Measurements from ENCODE around the gene EXOSC2. TPM values are rescaled to one million over a fixed set of nuclear protein-coding genes. Genes with fewer than 3 reads are reported as not detected.

The EXOSC2 gene
- total RNA-seq, 1 experiment from 2014 or later = 41.0 TPM

DNA sequence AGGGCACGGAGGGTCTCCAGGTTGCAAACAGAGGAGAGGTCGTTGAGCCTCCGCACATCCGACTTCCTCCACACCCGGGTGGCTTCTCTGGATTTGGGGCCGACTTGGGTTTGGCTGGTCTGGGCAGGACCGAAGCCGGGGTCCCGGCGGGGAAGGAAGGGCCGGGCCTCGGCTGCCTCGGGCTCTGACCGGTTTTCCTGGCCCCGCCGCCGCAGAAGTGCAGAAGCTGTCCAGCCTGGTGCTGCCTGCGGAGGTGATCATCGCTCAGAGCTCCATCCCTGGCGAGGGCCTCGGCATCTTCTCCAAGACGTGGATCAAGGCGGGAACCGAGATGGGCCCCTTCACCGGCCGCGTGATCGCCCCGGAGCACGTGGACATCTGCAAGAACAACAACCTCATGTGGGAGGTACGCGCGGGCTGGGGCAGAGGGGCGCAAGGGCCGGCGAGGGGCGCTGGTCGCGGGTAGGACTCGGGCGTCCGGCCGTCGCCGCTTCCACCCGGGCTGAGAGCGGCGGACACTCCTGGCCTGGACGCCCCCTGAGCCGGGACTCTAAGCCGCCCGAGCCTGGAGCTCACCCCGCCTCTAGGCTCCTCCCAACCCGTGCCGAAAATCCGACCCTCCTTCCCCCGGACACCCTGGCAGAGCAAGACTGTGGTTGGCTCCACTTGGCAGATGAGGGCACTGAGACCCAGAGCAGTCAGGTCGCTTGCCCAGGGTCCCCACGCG, 27.0 kb upstream of the EXOSC2 start:
- intact Hi-C loops (cut with micrococcal nuclease; ENCODE audit: unreplicated experiment) (no loop called here), in situ Hi-C loops (cut with HindIII; ENCODE audit: low pct_unique_long_range_greater_than_20kb, low sequenced_read_pairs) (no loop called here)
- no peak for ATAC-seq
- POLR2A ChIA-PET = interaction anchor here (0.7 kb wide), 1 partner anchor 25 kb away, joined by 13 read pairs; no protein-coding TSS in a partner anchor
- no peaks in the 10 kb centered on the region for H3K4me1 ChIP-seq (ENCODE audit: control insufficient read depth, insufficient read depth, low read length)
- no peak overlapping the region for H3K4me3 ChIP-seq (ENCODE audit: low read depth in 2 of 2, low read length in 2 of 2)
- H3K27me3 ChIP-seq (ENCODE audit: control insufficient read depth, insufficient read depth, low read length) = peaks cover 2% of the 10 kb centered on the region; the same call in 1 of the 2 replicates
- H3K9me3 ChIP-seq (ENCODE audit: control insufficient read depth, insufficient read depth, low read depth, low read length) = no peaks in the 10 kb centered on the region
- no peak for DNase-seq (ENCODE audit: low read depth, low spot score)
- TF ChIP-seq POLR2AphosphoS5 (IDR thresholded peaks at IDR 0.05; ENCODE audit: low read depth, low read length) (no peak), SIN3A (IDR thresholded peaks at IDR 0.05; ENCODE audit: borderline replicate concordance, insufficient read depth, low read depth, low read length) (no peak), REST (IDR thresholded peaks at IDR 0.05; ENCODE audit: insufficient read depth in 1 of 2, low read depth in 2 of 2, low read length in 1 of 2) (no peak), TCF7L2 (IDR thresholded peaks at IDR 0.05; ENCODE audit: low read depth, low read length) (no peak)
- TF ChIP-seq, protein P1, sequence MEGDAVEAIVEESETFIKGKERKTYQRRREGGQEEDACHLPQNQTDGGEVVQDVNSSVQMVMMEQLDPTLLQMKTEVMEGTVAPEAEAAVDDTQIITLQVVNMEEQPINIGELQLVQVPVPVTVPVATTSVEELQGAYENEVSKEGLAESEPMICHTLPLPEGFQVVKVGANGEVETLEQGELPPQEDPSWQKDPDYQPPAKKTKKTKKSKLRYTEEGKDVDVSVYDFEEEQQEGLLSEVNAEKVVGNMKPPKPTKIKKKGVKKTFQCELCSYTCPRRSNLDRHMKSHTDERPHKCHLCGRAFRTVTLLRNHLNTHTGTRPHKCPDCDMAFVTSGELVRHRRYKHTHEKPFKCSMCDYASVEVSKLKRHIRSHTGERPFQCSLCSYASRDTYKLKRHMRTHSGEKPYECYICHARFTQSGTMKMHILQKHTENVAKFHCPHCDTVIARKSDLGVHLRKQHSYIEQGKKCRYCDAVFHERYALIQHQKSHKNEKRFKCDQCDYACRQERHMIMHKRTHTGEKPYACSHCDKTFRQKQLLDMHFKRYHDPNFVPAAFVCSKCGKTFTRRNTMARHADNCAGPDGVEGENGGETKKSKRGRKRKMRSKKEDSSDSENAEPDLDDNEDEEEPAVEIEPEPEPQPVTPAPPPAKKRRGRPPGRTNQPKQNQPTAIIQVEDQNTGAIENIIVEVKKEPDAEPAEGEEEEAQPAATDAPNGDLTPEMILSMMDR (IDR thresholded peaks at IDR 0.05) = no peak
- BruUV-seq (replicated peaks) = no TSS peak
- no peak overlapping the region for H3K27ac ChIP-seq (ENCODE audit: low read length)
- no peaks in the 10 kb centered on the region for H3K36me3 ChIP-seq (ENCODE audit: control insufficient read depth, insufficient read depth, low read length)
- CTCF ChIA-PET = interaction anchor here (0.6 kb wide), 1 partner anchor 430 kb away, joined by 6 read pairs; no protein-coding TSS in a partner anchor

DNA sequence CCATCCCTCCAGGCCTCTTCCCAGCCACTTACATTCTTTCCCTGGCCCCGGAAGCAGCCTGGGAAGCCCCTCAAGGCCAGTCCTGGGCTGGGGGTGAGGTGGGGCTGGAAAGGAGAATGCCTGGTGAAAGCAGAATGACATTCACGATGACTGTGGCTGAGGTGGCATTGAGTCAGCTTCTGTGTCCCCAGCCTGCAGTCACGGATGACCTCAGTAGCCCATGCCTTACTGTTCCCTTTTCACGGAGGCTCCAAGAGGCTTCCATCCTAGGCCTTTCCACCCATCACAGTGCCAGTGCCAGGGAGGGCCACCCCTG, 26.5 kb upstream of the EXOSC2 start:
- intact Hi-C loops (cut with micrococcal nuclease; ENCODE audit: unreplicated experiment) (no loop called here), in situ Hi-C loops (cut with HindIII; ENCODE audit: low pct_unique_long_range_greater_than_20kb, low sequenced_read_pairs) (no loop called here)
- CTCF ChIA-PET = no interaction called here
- no peak overlapping the region for H3K27ac ChIP-seq (ENCODE audit: low read length)
- TF ChIP-seq REST (IDR thresholded peaks at IDR 0.05; ENCODE audit: insufficient read depth in 1 of 2, low read depth in 2 of 2, low read length in 1 of 2) = no peak
- no peak overlapping the region for H3K4me3 ChIP-seq (ENCODE audit: low read depth in 2 of 2, low read length in 2 of 2)
- POLR2A ChIA-PET = interaction anchor here (0.7 kb wide), 1 partner anchor 25 kb away, joined by 13 read pairs; no protein-coding TSS in a partner anchor
- H3K27me3 ChIP-seq (ENCODE audit: control insufficient read depth, insufficient read depth, low read length) = peaks cover 2% of the 10 kb centered on the region; the same call in 1 of the 2 replicates
- DNase-seq (ENCODE audit: low read depth, low spot score) (no peak), ATAC-seq (no peak)
- H3K36me3 ChIP-seq (ENCODE audit: control insufficient read depth, insufficient read depth, low read length) = no peaks in the 10 kb centered on the region
- BruUV-seq (replicated peaks) = no TSS peak
- no peaks in the 10 kb centered on the region for H3K4me1 ChIP-seq (ENCODE audit: control insufficient read depth, insufficient read depth, low read length)
- no peaks in the 10 kb centered on the region for H3K9me3 ChIP-seq (ENCODE audit: control insufficient read depth, insufficient read depth, low read depth, low read length)
